Stimulated activated CD4-positive, alpha-beta T cell treated with anti-CD3 and anti-CD28 coated beads, TNF-alpha, amount 100 ng/mL, for 1 hour (primary cell): ENCODE data around the gene SVIP.
A peak's percentile ranks its signal among the peaks of the same experiment; 100 is the strongest.

ENCODE experiments used
- DNase-seq, 3 donors: peaks; one replicate each; pipeline ENCODE4 v3.0.0-alpha.2; 2020; ENCODE audit warnings: low read depth in 3 of 3, low spot score in 1 of 3

Gene SVIP

GRCh38 chr11:22829231-22830081, at the start of gene SVIP:
Gene SVIP, minus strand, starts transcription at chr11:22829801. Its CDS starts 53 bp downstream, at chr11:22829748.
- peak; percentile 76 to 93 (median 86) for DNase-seq

GRCh38 chr11:22878604-22879003, 49.0 kb upstream of the SVIP start:
- DNase-seq, result no peak

- no peak for DNase-seq
Observed at GRCh38 chr11:22878039-22878438, 48.4 kb upstream of the SVIP start.

GRCh38 chr11:22875869-22876473, 46.4 kb upstream of the SVIP start:
- DNase-seq, result peak; percentile 6 to 9 (median 7)

- DNase-seq, result no peak
Observed at GRCh38 chr11:22869325-22869724, 39.7 kb upstream of the SVIP start.

GRCh38 chr11:22860241-22860640, 30.6 kb upstream of the SVIP start, which contains the start of gene CCDC179:
Gene CCDC179, minus strand, starts transcription at chr11:22860474. Its CDS starts 53 bp downstream, at chr11:22860421.
- no peak for DNase-seq

- DNase-seq, result no peak
Observed at GRCh38 chr11:22859756-22860155, 30.2 kb upstream of the SVIP start.

GRCh38 chr11:22851477-22851876, 21.9 kb upstream of the SVIP start:
- DNase-seq, result no peak

GRCh38 chr11:22846726-22847125, 17.1 kb upstream of the SVIP start:
- no peak for DNase-seq

- DNase-seq, result no peak
Observed at GRCh38 chr11:22832315-22833015, 2.9 kb upstream of the SVIP start.

GRCh38 chr11:22830082-22830414, 447 bp upstream of the SVIP start:
- DNase-seq, result no peak

GRCh38 chr11:22828373-22828772, 1.2 kb downstream of the SVIP start:
- DNase-seq, result no peak

GRCh38 chr11:22822203-22822602, 7.4 kb downstream of the SVIP start:
- DNase-seq, result no peak

GRCh38 chr11:22809893-22810292, 19.7 kb downstream of the SVIP start:
- no peak for DNase-seq

GRCh38 chr11:22808571-22809197, 20.9 kb downstream of the SVIP start:
- no peak for DNase-seq

- no peak for DNase-seq
Observed at GRCh38 chr11:22807855-22808570, 21.6 kb downstream of the SVIP start.

- no peak for DNase-seq
Observed at GRCh38 chr11:22807391-22807790, 22.2 kb downstream of the SVIP start.

- DNase-seq, result no peak
Observed at GRCh38 chr11:22802861-22803260, 26.7 kb downstream of the SVIP start.

GRCh38 chr11:22800482-22800881, 29.1 kb downstream of the SVIP start:
- no peak for DNase-seq

- no peak for DNase-seq
Observed at GRCh38 chr11:22798901-22799300, 30.7 kb downstream of the SVIP start.

- DNase-seq, result no peak
Observed at GRCh38 chr11:22797047-22797446, 32.6 kb downstream of the SVIP start.
